A172 (cell line): ENCODE data around the gene GDPD5. TPM values are rescaled to one million over a fixed set of nuclear protein-coding genes. Genes with fewer than 3 reads are reported as not detected.
A peak's percentile ranks its signal among the peaks of the same experiment; 100 is the strongest.

Source experiments
- DNase-seq: peaks from one replicate; pipeline ENCODE4 v3.0.0-alpha.2; 2015; ENCODE audit warnings: low spot score
- total RNA-seq: library from RNA; depleted of rRNA; stranded (reverse); fragments of >200 nt; shearing (Covaris generic); gene quantifications from 2 replicates; pipeline ENCODE4 v1.2.3, GENCODE V29; 2014

Gene GDPD5
- total RNA-seq, 1 experiment from 2014 or later, result 33.7 TPM

GRCh38 chr11:75510723-75511019 lies 15.1 kb downstream of the GDPD5 start:
- DNase-seq, result no peak

- DNase-seq, result no peak
These were observed 15.6 kb downstream of the GDPD5 start for GRCh38 chr11:75510004-75510722.

GRCh38 chr11:75509020-75509720 lies 16.6 kb downstream of the GDPD5 start:
- no peak for DNase-seq

- DNase-seq, result no peak
These were observed 17.6 kb downstream of the GDPD5 start for GRCh38 chr11:75508051-75508561.

GRCh38 chr11:75507571-75507970 lies 18.2 kb downstream of the GDPD5 start:
- no peak for DNase-seq

- DNase-seq, result no peak
These were observed 18.9 kb downstream of the GDPD5 start for GRCh38 chr11:75506827-75507226.

GRCh38 chr11:75505916-75506692 lies 19.6 kb downstream of the GDPD5 start:
- no peak for DNase-seq

GRCh38 chr11:75504501-75504900 lies 21.2 kb downstream of the GDPD5 start:
- no peak for DNase-seq

GRCh38 chr11:75503531-75504099 lies 22.1 kb downstream of the GDPD5 start:
- DNase-seq, result no peak

GRCh38 chr11:75502138-75502537 lies 23.6 kb downstream of the GDPD5 start:
- no peak for DNase-seq

GRCh38 chr11:75500742-75501141 lies 25.0 kb downstream of the GDPD5 start:
- no peak for DNase-seq

- DNase-seq, result peak; percentile 98
These were observed 26.1 kb downstream of the GDPD5 start for GRCh38 chr11:75499423-75500190.

- peak; percentile 72 for DNase-seq
These were observed 27.0 kb downstream of the GDPD5 start for GRCh38 chr11:75498556-75499255.

- DNase-seq, result no peak
These were observed 27.8 kb downstream of the GDPD5 start for GRCh38 chr11:75497788-75498409.

GRCh38 chr11:75496305-75496752 lies 29.4 kb downstream of the GDPD5 start:
- peak; percentile 42 for DNase-seq

- no peak for DNase-seq
These were observed 29.9 kb downstream of the GDPD5 start for GRCh38 chr11:75495749-75496304.

- no peak for DNase-seq
These were observed 32.1 kb downstream of the GDPD5 start for GRCh38 chr11:75493626-75494025.

- DNase-seq, result peak; percentile 76
These were observed 33.4 kb downstream of the GDPD5 start for GRCh38 chr11:75492181-75492820.

GRCh38 chr11:75491465-75491864 lies 34.3 kb downstream of the GDPD5 start:
- DNase-seq, result no peak
